ENCODE data around the gene INVS.

DNA sequence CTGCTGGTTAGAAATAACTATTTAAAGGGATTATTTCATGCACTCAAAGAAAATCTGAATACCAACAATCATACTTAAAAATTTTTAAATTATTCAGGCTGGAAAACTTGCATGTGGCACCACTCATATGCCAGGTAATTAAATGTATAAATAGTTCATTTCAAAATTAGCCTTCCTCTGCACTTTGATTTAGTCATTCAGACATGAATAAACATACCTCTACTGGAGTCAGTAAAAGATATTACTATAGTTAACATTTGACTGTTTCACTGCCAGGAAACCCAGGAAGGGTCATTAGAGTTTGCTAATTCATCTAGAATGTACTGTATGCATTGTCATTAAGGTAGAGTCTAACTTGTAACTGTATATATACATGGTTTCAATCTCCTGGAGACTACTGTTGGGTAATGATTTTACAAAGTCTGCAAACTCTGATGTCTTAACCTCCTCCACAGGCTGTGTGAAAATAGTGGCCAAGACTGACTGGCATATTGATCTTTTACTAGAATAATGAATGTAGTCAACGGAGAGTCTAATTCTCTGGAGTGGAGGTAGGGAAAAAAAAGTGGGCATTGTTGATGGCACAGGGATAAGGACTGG, 210.0 kb downstream of the INVS start:
- TF ChIP-seq POLR2A (IDR thresholded peaks at IDR 0.05; ENCODE audit: low read length) (no peak), GATA1 (IDR thresholded peaks at IDR 0.05; ENCODE audit: low read depth, low read length) (no peak)

Measured in erythroblast (primary cell).